K562 (cell line): ENCODE results near the gene HDAC1. TPM values are rescaled to one million over a fixed set of nuclear protein-coding genes. Genes with fewer than 3 reads are reported as not detected.

ENCODE experiments used
- CBFA2T3 ChIP-seq: fragments of 450-650 bp; IDR thresholded peaks from 2 replicates; pipeline ENCODE4 v1.6.1; 2017
- CREB1 ChIP-seq, 2 experiments: sonication (generic) in 1 of 2; formaldehyde crosslinking in 1 of 2; IDR thresholded peaks; 2 replicates each; pipeline versions ENCODE4 v1.6.1 to v1.8.0; 2012 to 2022; ENCODE audit warnings: inconsistent platforms in 1 of 2, mild to moderate bottlenecking in 1 of 2, missing genetic modification reagents in 1 of 2, moderate library complexity in 1 of 2
- DMBX1 ChIP-seq: fragments of 250-450 bp; sonication (Bioruptor Pico); IDR thresholded peaks from 2 replicates; pipeline ENCODE4 v1.8.0; 2022; ENCODE audit warnings: inconsistent platforms, mild to moderate bottlenecking, moderate library complexity, borderline replicate concordance
- FOXA3 ChIP-seq, 2 experiments: fragments of 450-650 bp in 1 of 2; sonication (generic) in 1 of 2; formaldehyde crosslinking; IDR thresholded peaks in 1 of 2; conservative IDR thresholded peaks in 1 of 2; 2 replicates each; pipeline versions ENCODE4 v1.4.0 to v1.8.0; 2020 to 2022; ENCODE audit warnings: mild to moderate bottlenecking in 2 of 2, missing genetic modification reagents in 1 of 2
- GATAD2B ChIP-seq: fragments of 450-650 bp; IDR thresholded peaks from 2 replicates; pipeline ENCODE4 v1.6.1; 2017; ENCODE audit warnings: mild to moderate bottlenecking, borderline replicate concordance
- HEY1 ChIP-seq: fragments of 250-450 bp; sonication (Bioruptor Pico); IDR thresholded peaks from 2 replicates; pipeline ENCODE4 v1.5.0; 2020; ENCODE audit warnings: mild to moderate bottlenecking, moderate library complexity, borderline replicate concordance
- MCM7 ChIP-seq, 2 experiments: fragments of 450-650 bp; IDR thresholded peaks; 2 replicates each; pipeline ENCODE4 v1.6.1; 2016 to 2018
- NEUROD1 ChIP-seq: fragments of 150-350 bp; IDR thresholded peaks from 2 replicates; pipeline ENCODE4 v1.6.1; 2014; ENCODE audit warnings: borderline replicate concordance, low read length, low read depth; ENCODE audit not compliant: partially characterized antibody
- NFATC3 ChIP-seq: fragments of 450-650 bp; IDR thresholded peaks from 2 replicates; pipeline ENCODE4 v1.6.1; 2017; ENCODE audit warnings: mild to moderate bottlenecking
- PCBP2 ChIP-seq: fragments of 200-400 bp; formaldehyde crosslinking; IDR thresholded peaks from 2 replicates; pipeline ENCODE4 v1.6.1; 2018; ENCODE audit warnings: low read length, low read depth, mild to moderate bottlenecking, moderate library complexity; ENCODE audit not compliant: poor library complexity, severe bottlenecking
- SIN3B ChIP-seq: fragments of 450-650 bp; IDR thresholded peaks from 2 replicates; pipeline ENCODE4 v1.6.1; 2017; ENCODE audit warnings: low read depth, mild to moderate bottlenecking, moderate library complexity
- SMAD1 ChIP-seq: fragments of 150-350 bp; IDR thresholded peaks from 2 replicates; pipeline ENCODE4 v1.6.1; 2014; ENCODE audit warnings: low read length, low read depth; ENCODE audit not compliant: partially characterized antibody
- TCF3 ChIP-seq: sonication (generic); formaldehyde crosslinking; IDR thresholded peaks from 2 replicates; pipeline ENCODE4 v1.4.0; 2020; ENCODE audit warnings: mild to moderate bottlenecking, missing genetic modification reagents
- TFAM ChIP-seq: fragments of 250-450 bp; sonication (Bioruptor Pico); conservative IDR thresholded peaks from 2 replicates; pipeline ENCODE4 v1.5.0; 2021; ENCODE audit warnings: mild to moderate bottlenecking, moderate library complexity
- ZBTB1 ChIP-seq: sonication (generic); formaldehyde crosslinking; IDR thresholded peaks from 2 replicates; pipeline ENCODE4 v1.8.1; 2023; ENCODE audit warnings: missing genetic modification reagents, low read depth, mild to moderate bottlenecking, borderline replicate concordance
- ZNF282 ChIP-seq: sonication (generic); formaldehyde crosslinking; IDR thresholded peaks from 2 replicates; pipeline ENCODE4 v1.8.1; 2023; ENCODE audit warnings: missing genetic modification reagents
- ZNF699 ChIP-seq: fragments of 250-450 bp; sonication (Bioruptor Pico); IDR thresholded peaks from 2 replicates; pipeline ENCODE4 v1.8.0; 2021; ENCODE audit warnings: mild to moderate bottlenecking, moderate library complexity; ENCODE audit not compliant: insufficient replicate concordance
- polyA plus RNA-seq, 8 experiments: library from polyadenylated mRNA; depleted of rRNA in 4 of 8; stranded (reverse) in 5 of 8; unstranded in 3 of 8; fragments of >200 nt; fragmentation: Nextera tagmentation in 2 of 8; fragmentation: Illumina TruSeq in 1 of 8; extraction: Ambion mirVana in 2 of 8; extraction: Trizol in 1 of 8; gene quantifications; 2 replicates each; pipeline versions ENCODE4 v1.2.1 to v1.2.3, GENCODE V29; 2011 to 2014; ENCODE audit warnings: inconsistent platforms in 1 of 8, missing spikeins in 1 of 8
- total RNA-seq, 7 experiments: library from RNA; depleted of rRNA in 6 of 7; stranded (reverse); fragments of >200 nt in 6 of 7; fragmentation: Illumina TruSeq in 2 of 7; extraction: Trizol in 2 of 7; gene quantifications; 2 replicates each; pipeline versions ENCODE4 v1.2.1 to v1.2.3, GENCODE V29; 2011 to 2021; ENCODE audit warnings: low replicate concordance in 1 of 7
- TF ChIP-seq, protein P1 (sequence below): fragments of 450-650 bp; IDR thresholded peaks from one replicate; pipeline ENCODE4 v1.6.1; 2018; ENCODE audit warnings: mild to moderate bottlenecking, moderate library complexity; ENCODE audit not compliant: partially characterized antibody
- TF ChIP-seq, protein P2 (sequence below): fragments of 250-450 bp; sonication (Bioruptor Pico); IDR thresholded peaks from 2 replicates; pipeline ENCODE4 v1.5.0; 2021
- TF ChIP-seq, protein P3 (sequence below): IDR thresholded peaks from 2 replicates; pipeline ENCODE4 v1.6.1; 2016; ENCODE audit warnings: missing genetic modification characterization, missing compliant biosample characterization
- TF ChIP-seq, protein P4 (sequence below): fragments of 250-450 bp; sonication (Bioruptor Pico); IDR thresholded peaks from 2 replicates; pipeline ENCODE4 v1.4.0; 2020

HDAC1 gene
- total and polyA plus RNA-seq, 9 of the 15 experiments (the other 6 are each of a cell fraction or from before 2014, with no cell fraction given) = 169 to 384 (median 193) TPM

DNA sequence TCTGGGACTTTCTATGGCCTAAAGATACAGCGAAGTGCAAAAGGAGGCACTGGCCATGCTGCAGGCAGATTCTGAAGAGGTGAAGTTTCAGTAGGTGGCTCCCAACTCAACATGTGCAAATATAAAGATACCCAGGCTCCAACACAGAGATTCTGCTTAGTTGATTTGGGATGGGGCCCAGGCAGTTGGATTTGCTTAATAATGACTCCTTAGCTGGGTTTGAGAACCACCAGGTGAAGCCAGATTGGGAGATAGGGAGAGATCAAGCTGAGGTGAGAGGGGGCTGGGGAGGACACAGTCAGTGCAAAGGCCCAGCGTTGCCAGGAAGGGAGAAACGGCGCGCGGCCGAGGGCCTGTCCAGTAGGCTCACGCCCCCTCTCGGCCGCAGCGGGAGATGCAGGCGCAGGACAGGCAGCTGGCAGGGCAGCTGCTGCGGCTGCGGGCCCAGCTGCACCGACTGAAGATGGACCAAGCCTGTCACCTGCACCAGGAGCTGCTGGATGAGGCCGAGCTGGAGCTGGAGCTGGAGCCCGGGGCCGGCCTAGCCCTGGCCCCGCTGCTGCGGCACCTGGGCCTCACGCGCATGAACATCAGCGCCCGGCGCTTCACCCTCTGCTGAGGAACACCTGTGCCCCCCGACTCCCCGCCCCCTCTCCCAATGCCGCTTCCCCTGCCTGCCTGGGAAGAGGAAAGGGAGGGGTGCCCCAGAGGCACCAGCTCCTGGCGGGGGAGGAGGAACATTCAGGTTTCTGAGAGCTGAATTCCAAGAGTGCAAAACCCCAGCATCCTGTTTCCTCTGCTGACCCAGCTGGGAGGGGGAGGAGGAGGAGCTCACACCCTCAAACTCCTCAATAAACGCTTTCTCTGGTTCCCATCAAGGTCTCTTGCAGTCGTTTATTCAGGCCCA lies 43.6 kb upstream of the HDAC1 start (continued):
- TF ChIP-seq HEY1 = no peak
- no peak for TF ChIP-seq ZNF699
- no peak for TF ChIP-seq ZNF282 (CRISPR knock-in tag)
- TF ChIP-seq, protein P1, sequence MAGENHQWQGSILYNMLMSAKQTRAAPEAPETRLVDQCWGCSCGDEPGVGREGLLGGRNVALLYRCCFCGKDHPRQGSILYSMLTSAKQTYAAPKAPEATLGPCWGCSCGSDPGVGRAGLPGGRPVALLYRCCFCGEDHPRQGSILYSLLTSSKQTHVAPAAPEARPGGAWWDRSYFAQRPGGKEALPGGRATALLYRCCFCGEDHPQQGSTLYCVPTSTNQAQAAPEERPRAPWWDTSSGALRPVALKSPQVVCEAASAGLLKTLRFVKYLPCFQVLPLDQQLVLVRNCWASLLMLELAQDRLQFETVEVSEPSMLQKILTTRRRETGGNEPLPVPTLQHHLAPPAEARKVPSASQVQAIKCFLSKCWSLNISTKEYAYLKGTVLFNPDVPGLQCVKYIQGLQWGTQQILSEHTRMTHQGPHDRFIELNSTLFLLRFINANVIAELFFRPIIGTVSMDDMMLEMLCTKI = no peak
- TF ChIP-seq NFATC3 = no peak
- TF ChIP-seq, protein P2, sequence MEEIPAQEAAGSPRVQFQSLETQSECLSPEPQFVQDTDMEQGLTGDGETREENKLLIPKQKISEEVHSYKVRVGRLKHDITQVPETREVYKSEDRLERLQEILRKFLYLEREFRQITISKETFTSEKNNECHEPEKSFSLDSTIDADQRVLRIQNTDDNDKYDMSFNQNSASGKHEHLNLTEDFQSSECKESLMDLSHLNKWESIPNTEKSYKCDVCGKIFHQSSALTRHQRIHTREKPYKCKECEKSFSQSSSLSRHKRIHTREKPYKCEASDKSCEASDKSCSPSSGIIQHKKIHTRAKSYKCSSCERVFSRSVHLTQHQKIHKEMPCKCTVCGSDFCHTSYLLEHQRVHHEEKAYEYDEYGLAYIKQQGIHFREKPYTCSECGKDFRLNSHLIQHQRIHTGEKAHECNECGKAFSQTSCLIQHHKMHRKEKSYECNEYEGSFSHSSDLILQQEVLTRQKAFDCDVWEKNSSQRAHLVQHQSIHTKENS (CRISPR knock-in tag) = no peak
- no peak for TF ChIP-seq ZBTB1 (CRISPR knock-in tag)
- TF ChIP-seq CBFA2T3 = peak; percentile 79
- TF ChIP-seq SIN3B = no peak
- no peak for TF ChIP-seq MCM7 (IDR thresholded peaks at IDR 0.05)
- peak; percentile 34; the same call in 1 of the 2 replicates for TF ChIP-seq TCF3 (CRISPR knock-in tag)
- TF ChIP-seq, protein P3, sequence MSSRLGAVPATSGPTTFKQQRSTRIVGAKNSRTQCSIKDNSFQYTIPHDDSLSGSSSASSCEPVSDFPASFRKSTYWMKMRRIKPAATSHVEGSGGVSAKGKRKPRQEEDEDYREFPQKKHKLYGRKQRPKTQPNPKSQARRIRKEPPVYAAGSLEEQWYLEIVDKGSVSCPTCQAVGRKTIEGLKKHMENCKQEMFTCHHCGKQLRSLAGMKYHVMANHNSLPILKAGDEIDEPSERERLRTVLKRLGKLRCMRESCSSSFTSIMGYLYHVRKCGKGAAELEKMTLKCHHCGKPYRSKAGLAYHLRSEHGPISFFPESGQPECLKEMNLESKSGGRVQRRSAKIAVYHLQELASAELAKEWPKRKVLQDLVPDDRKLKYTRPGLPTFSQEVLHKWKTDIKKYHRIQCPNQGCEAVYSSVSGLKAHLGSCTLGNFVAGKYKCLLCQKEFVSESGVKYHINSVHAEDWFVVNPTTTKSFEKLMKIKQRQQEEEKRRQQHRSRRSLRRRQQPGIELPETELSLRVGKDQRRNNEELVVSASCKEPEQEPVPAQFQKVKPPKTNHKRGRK (tag) = no peak
- TF ChIP-seq SMAD1 = no peak
- TF ChIP-seq DMBX1 (CRISPR knock-in tag) = no peak
- no peak for TF ChIP-seq TFAM (CRISPR knock-in tag)
- TF ChIP-seq FOXA3 (CRISPR knock-in tag; conservative IDR thresholded peaks at IDR 0.05 in 1 of 2, IDR thresholded peaks at IDR 0.05 in 1 of 2) = no peak
- peak; percentile 52 for TF ChIP-seq NEUROD1
- TF ChIP-seq CREB1 (IDR thresholded peaks at IDR 0.05) = no peak
- peak; percentile 15; the same call in 1 of the 2 replicates for TF ChIP-seq CREB1 (CRISPR knock-in tag; IDR thresholded peaks at IDR 0.05)
- no peak for TF ChIP-seq GATAD2B
- no peak for TF ChIP-seq PCBP2
- TF ChIP-seq, protein P4, sequence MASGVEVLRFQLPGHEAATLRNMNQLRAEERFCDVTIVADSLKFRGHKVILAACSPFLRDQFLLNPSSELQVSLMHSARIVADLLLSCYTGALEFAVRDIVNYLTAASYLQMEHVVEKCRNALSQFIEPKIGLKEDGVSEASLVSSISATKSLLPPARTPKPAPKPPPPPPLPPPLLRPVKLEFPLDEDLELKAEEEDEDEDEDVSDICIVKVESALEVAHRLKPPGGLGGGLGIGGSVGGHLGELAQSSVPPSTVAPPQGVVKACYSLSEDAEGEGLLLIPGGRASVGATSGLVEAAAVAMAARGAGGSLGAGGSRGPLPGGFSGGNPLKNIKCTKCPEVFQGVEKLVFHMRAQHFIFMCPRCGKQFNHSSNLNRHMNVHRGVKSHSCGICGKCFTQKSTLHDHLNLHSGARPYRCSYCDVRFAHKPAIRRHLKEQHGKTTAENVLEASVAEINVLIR (CRISPR knock-in tag) = no peak
